MG63 (cell line): ENCODE measurements around the gene TPSD1. TPM values are rescaled to one million over a fixed set of nuclear protein-coding genes. Genes with fewer than 3 reads are reported as not detected.
"Not testable (repeated sequence)": the region's sequence is repeated elsewhere in the genome, so short reads cannot be mapped to it uniquely, and the experiment has no call there.

Experiments used
- DNase-seq: peaks from one replicate; pipeline ENCODE4 v3.0.0-alpha.2; 2020
- H3K27me3 ChIP-seq: fragments of 250-450 bp; sonication (Bioruptor Pico); 2 replicates; pipeline ENCODE4 v1.5.1; 2020; ENCODE audit warnings: mild to moderate bottlenecking, moderate library complexity
- H3K36me3 ChIP-seq: fragments of 250-450 bp; sonication (Bioruptor Pico); 2 replicates; pipeline ENCODE4 v1.5.1; 2020; ENCODE audit warnings: mild to moderate bottlenecking, moderate library complexity
- H3K4me3 ChIP-seq: fragments of 250-450 bp; sonication (Bioruptor Pico); 2 replicates; pipeline ENCODE4 v1.5.1; 2020; ENCODE audit warnings: mild to moderate bottlenecking, moderate library complexity
- H3K9me3 ChIP-seq: fragments of 250-450 bp; sonication (Bioruptor Pico); 2 replicates; pipeline ENCODE4 v1.5.1; 2020; ENCODE audit warnings: mild to moderate bottlenecking, moderate library complexity
- total RNA-seq: library from RNA; depleted of rRNA; stranded (reverse); fragments of >200 nt; shearing (Covaris generic); gene quantifications from 2 replicates; pipeline ENCODE4 v1.2.3, GENCODE V29; 2014; ENCODE audit warnings: low replicate concordance; rRNA removed

Gene TPSD1
- not detected in 2 replicates for total RNA-seq

- DNase-seq, H3K9me3 ChIP-seq, H3K4me3 ChIP-seq, H3K36me3 ChIP-seq: not testable (repeated sequence)
- peaks cover 18% of the 10 kb centered on the region for H3K27me3 ChIP-seq
These were observed at the start of gene TPSD1 for GRCh38 chr16:1255276-1256122. TPSD1 (plus strand) TSS chr16:1256069; CDS start chr16:1256281, 212 bp downstream.

DNA sequence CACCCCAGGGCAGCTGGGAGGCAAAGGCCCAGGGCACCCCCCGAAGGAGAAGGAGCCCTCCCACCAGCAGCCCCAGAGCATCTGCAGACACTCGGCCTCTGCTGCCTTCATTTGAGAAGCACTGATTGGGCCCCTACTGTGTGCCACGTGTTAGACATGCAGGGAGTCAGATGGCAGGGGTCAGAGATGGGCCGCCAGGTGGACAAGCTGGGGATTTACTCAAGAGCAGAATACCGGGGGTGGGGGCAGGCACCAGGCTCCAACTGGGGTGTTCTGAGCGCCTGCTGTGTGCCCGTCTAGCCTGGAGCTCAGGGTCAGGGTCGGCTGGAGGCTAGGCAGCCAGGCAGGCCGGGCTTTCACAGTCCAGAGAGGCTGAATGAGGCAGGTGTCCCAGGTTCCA, 49.5 kb upstream of the TPSD1 start:
- Histone ChIP-seq H3K9me3 (no peaks in the 10 kb centered on the region), H3K36me3 (no peaks in the 10 kb centered on the region), H3K4me3 (no peak overlapping the region), H3K27me3 (peaks cover 2% of the 10 kb centered on the region; the same call in 1 of the 2 replicates)
- no peak for DNase-seq

- Histone ChIP-seq H3K36me3 (no peaks in the 10 kb centered on the region), H3K27me3 (peaks cover 2% of the 10 kb centered on the region; the same call in 1 of the 2 replicates), H3K9me3 (no peaks in the 10 kb centered on the region), H3K4me3 (no peak overlapping the region)
- no peak for DNase-seq
These were observed 49.1 kb upstream of the TPSD1 start for GRCh38 chr16:1206786-1207185.

DNA sequence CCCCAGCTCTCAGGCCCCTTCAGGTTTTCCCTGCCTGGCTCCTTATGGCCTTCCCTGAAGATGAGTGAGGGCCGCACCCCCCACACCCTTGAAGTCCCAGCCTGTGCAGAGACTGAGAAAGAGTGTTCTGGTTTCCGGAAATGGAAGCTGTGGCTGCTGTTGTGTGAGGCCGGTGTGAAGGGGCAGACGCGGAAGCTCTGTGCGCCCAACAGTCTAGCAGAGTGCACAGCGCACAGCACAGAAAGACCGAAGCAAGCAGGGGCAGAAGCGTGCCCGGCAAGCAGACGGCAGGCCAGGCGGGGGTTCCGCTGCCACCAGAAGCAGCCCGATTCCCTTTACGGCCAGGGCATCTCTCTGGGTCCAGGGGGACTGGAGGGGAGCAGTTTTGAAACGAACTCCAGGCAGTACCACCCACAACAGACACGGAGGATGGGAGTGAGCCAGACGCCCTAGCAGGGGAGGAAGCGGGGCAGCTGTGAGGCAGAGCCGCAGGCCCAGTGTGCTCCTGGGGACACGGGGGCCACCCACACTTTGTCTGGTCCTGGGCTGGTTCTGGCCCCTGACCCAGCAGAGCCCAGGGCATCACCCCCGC, 47.5 kb upstream of the TPSD1 start:
- Histone ChIP-seq H3K27me3 (peaks cover 2% of the 10 kb centered on the region; the same call in 1 of the 2 replicates), H3K9me3 (no peaks in the 10 kb centered on the region), H3K4me3 (no peak overlapping the region), H3K36me3 (no peaks in the 10 kb centered on the region)
- no peak for DNase-seq

- H3K27me3 ChIP-seq, result peaks cover 2% of the 10 kb centered on the region; the same call in 1 of the 2 replicates
- H3K9me3 ChIP-seq, result no peaks in the 10 kb centered on the region
- no peak for DNase-seq
- H3K36me3 ChIP-seq, result no peaks in the 10 kb centered on the region
- H3K4me3 ChIP-seq, result no peak overlapping the region
These were observed 46.8 kb upstream of the TPSD1 start for GRCh38 chr16:1209081-1209480.

DNA sequence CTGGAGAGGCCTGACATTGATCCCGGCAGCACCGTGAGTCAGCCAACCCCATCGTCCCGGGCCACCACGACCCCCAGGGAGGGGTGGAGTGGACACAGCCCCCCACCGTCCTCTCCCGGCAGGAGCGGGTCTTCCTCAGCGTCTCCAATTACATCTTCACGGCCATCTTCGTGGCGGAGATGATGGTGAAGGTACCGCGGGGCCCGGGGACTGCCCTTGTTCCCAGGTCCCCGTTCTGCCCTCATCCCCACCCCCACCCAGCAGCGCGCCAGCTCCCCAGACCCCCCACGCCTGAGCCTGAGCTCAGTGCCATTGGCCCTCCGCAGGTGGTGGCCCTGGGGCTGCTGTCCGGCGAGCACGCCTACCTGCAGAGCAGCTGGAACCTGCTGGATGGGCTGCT, 45.4 kb upstream of the TPSD1 start:
- Histone ChIP-seq H3K36me3 (no peaks in the 10 kb centered on the region), H3K9me3 (no peaks in the 10 kb centered on the region), H3K27me3 (no peaks in the 10 kb centered on the region; the same call in 1 of the 2 replicates), H3K4me3 (no peak overlapping the region)
- DNase-seq, result no peak

DNA sequence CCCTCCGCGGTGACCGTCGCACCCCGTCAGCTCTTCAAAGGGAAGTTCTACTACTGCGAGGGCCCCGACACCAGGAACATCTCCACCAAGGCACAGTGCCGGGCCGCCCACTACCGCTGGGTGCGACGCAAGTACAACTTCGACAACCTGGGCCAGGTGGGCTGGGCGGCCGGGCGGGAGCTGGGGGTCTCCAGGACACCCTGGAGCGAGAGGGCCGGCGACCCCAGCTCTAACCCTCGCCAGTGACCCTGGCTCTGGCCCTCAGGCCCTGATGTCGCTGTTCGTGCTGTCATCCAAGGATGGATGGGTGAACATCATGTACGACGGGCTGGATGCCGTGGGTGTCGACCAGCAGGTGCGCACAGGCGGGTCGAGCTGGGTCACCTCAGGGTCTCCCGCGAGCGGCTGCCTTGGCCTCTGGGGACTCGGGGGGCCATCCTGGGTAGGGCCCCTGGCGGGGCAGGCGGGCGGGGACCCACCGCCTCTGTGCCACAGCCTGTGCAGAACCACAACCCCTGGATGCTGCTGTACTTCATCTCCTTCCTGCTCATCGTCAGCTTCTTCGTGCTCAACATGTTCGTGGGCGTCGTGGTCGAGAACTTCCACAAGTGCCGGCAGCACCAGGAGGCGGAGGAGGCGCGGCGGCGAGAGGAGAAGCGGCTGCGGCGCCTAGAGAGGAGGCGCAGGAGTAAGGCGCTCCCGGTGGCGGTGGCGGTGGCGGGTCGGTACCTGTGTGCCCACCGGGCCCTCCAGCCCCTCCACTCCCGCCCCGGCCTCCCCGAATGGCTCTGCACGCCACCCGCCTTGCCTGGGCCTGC, 44.2 kb upstream of the TPSD1 start:
- H3K36me3 ChIP-seq, result no peaks in the 10 kb centered on the region
- no peaks in the 10 kb centered on the region; the same call in 1 of the 2 replicates for H3K27me3 ChIP-seq
- H3K4me3 ChIP-seq, result no peak overlapping the region
- H3K9me3 ChIP-seq, result no peaks in the 10 kb centered on the region
- DNase-seq, result no peak

- H3K27me3 ChIP-seq, result no peaks in the 10 kb centered on the region; the same call in 1 of the 2 replicates
- no peaks in the 10 kb centered on the region for H3K36me3 ChIP-seq
- no peak for DNase-seq
- H3K9me3 ChIP-seq, result no peaks in the 10 kb centered on the region
- no peak overlapping the region for H3K4me3 ChIP-seq
These were observed 43.2 kb upstream of the TPSD1 start for GRCh38 chr16:1212616-1213194.

GRCh38 chr16:1213231-1213630, 42.6 kb upstream of the TPSD1 start:
- no peaks in the 10 kb centered on the region; the same call in 1 of the 2 replicates for H3K27me3 ChIP-seq
- no peaks in the 10 kb centered on the region for H3K9me3 ChIP-seq
- H3K4me3 ChIP-seq, result no peak overlapping the region
- no peak for DNase-seq
- H3K36me3 ChIP-seq, result no peaks in the 10 kb centered on the region

DNA sequence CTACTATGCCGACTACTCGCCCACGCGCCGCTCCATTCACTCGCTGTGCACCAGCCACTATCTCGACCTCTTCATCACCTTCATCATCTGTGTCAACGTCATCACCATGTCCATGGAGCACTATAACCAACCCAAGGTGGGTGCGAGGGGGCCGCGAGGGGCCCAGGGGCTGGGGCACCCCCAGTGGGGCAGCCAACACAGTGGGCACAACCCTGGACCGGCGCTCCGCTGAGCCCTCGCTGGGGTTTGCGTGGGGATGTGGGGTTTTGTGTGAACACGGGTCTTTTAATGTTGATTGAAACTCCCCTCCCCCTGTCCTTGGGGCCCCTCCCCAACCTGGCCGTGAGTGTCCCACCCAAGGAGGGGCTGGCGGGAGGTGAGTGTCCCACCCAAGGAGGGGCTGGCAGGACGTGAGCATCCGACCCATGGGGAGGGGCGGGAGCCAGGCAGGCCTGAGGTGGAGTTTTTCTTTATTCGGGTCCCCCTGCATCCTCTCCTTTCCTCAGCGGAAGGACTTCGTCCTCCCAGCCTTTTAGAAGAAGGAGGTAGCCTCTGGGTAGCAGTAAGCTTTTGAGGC, 42.0 kb upstream of the TPSD1 start:
- H3K36me3 ChIP-seq, result no peaks in the 10 kb centered on the region
- H3K9me3 ChIP-seq, result no peaks in the 10 kb centered on the region
- H3K27me3 ChIP-seq, result no peaks in the 10 kb centered on the region
- no peak overlapping the region for H3K4me3 ChIP-seq
- DNase-seq, result no peak

GRCh38 chr16:1214719-1215118, 41.1 kb upstream of the TPSD1 start:
- no peak overlapping the region for H3K4me3 ChIP-seq
- no peaks in the 10 kb centered on the region for H3K9me3 ChIP-seq
- H3K27me3 ChIP-seq, result no peaks in the 10 kb centered on the region
- no peak for DNase-seq
- no peaks in the 10 kb centered on the region for H3K36me3 ChIP-seq

DNA sequence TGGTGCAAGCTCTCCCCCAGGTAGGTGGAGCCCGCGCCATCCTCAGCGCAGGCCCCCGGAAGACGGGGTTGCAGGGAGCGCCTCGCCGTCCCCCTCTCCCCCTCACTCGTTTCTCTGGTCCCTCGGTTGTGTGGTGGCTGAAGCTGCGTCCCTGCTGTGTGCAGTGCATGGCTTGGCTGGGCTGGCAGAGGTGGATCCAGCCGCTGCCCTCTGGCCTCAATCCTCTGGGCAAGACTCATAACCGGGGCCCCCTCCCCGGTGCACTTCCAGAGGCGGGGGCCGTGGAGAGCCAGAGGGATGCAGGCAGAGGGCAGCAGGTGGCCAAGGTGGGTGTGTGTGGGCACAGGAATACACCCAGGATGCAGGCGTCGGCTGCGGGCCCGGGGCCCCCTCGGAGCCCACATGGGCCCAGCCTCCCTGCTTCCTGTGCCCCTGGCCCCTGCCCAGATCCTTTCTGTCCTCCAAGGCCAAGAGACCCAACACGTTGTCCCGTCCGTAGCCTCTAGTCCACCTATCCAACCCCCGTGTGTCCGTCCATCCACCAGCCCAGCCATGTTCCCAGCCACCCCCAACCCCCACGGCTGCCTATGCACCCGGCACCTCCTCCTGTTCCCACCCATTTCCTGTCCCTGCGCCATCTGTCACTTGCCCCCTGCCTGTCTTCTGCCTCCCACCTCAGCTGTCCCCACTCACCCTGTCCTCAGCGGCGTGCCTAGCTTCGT, 40.1 kb upstream of the TPSD1 start:
- H3K9me3 ChIP-seq, result no peaks in the 10 kb centered on the region
- DNase-seq, result no peak
- H3K27me3 ChIP-seq, result no peaks in the 10 kb centered on the region; the same call in 1 of the 2 replicates
- no peaks in the 10 kb centered on the region for H3K36me3 ChIP-seq
- H3K4me3 ChIP-seq, result no peak overlapping the region

DNA sequence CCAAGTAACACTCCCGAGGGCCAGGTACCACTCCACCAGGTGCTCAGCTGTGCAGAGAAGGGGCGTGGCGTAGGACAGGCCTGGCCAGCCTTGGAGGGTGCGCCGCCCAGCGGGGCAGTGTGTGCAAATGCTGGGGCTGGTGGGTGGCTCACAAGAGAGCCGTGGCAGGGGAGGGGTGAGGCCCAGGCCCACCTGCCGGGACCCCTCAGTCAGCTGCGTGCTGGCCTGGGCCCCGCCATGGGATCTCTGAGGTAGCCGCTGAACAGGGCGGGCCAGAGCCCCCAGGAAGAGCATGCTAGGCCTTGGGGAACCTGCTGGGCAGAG, 39.6 kb upstream of the TPSD1 start:
- Histone ChIP-seq H3K4me3 (no peak overlapping the region), H3K9me3 (no peaks in the 10 kb centered on the region), H3K27me3 (no peaks in the 10 kb centered on the region; the same call in 1 of the 2 replicates), H3K36me3 (no peaks in the 10 kb centered on the region)
- DNase-seq, result no peak

DNA sequence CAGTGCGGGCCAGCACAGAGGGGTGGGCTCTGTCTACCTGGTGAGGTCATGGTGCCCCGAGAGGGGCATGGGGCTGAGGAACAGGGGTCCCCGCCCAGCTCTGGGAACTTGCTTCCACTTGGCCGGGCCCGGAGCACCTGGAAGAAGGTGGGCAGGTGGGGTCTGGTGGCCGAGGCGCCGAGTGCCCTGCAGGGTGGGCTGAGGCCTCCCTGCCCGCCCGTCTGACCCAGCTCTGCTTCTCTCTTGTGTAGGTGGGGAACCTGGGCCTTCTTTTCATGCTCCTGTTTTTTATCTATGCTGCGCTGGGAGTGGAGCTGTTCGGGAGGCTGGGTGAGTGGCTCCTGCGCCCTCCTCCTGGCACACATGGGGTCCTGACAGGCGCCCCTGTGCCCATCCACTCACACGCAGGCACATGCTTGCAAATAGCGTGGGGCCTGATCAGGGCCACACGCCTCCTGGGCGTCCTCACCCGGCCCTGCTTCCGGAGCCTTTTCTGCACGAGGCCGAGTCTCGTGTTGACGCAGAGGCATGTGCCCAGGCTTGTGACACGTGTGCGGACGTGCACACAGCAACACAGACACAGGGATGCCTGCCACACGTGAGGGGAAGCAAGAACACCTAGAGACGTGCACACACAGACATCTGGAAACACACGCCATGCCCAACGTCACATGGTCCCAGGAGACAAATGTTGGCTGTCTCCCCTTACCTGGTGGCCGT, 39.0 kb upstream of the TPSD1 start:
- Histone ChIP-seq H3K27me3 (no peaks in the 10 kb centered on the region; the same call in 1 of the 2 replicates), H3K36me3 (no peaks in the 10 kb centered on the region), H3K4me3 (no peak overlapping the region), H3K9me3 (no peaks in the 10 kb centered on the region)
- DNase-seq, result no peak

DNA sequence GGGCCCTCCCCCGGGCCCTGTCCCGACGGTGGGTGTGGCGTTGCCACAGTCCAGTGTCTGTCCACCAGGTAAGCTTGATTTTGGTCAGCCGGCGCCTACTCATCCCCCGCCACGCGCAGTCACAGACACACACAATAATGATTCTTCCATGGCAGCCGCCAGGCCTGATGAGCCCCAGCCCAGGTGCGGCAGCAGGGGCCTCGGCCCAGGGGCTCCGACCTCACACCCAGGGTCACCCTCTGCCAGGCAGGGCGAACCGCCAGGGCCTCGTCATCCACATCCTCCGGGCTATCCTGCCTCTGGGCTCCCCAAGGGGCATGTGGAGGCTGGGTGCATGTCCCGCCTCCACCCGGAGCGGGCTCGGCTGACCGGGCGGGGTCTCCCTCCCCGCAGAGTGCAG, 38.3 kb upstream of the TPSD1 start:
- Histone ChIP-seq H3K4me3 (no peak overlapping the region), H3K9me3 (no peaks in the 10 kb centered on the region), H3K36me3 (no peaks in the 10 kb centered on the region), H3K27me3 (no peaks in the 10 kb centered on the region; the same call in 1 of the 2 replicates)
- no peak for DNase-seq
